ENCODE results near the gene TRMT10B. TPM values are rescaled to one million over a fixed set of nuclear protein-coding genes. Genes with fewer than 3 reads are reported as not detected.

Gene TRMT10B
- total and polyA plus RNA-seq, 2 of the 13 experiments (the other 11 are each of a cell fraction or from before 2014, with no cell fraction given): 3.1 to 3.9 TPM

DNA sequence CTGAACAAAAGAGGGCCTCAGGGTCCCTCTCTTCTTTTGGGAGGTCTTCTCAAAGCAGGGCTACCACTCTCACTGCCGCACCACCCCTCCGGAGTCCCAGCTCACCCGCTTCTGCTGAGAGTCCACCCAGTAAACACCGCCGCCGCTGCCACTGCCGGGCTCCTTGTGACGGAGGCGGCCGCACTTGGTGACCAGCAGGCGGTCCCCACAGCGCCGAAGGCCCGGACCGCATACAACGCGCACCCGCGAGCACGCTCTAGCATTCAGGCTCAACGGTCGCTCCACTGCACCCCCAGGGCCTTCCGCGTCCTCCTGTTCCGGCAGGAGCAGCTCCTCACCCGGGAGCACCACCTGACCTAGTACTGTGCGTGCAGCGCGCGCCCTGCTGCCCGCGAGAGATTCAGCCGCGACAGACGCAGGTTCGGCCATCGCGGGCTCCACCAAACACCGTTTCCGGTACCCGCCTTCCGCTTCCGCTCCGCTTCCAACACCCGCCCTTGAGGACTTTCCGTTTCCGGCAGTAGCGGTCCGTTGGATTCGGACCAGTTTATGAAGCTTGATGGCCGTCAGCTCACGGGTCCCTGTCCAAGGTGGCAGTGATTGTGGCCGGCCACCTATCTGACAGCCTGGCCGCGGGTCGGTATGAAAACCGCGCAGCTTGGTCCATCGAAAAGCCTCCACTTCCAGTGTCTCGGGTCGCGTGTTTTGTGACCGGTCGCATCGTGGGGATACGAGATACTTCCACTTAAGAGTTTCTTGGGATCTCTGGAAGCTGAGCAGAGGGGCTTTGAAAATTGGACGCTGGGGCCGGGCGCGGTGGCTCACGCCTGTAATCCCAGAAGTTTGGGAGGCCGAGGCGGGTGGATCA is 31.2 kb downstream of the TRMT10B start, which contains the start of gene EXOSC3 (continued):
- TF ChIP-seq, protein P1, sequence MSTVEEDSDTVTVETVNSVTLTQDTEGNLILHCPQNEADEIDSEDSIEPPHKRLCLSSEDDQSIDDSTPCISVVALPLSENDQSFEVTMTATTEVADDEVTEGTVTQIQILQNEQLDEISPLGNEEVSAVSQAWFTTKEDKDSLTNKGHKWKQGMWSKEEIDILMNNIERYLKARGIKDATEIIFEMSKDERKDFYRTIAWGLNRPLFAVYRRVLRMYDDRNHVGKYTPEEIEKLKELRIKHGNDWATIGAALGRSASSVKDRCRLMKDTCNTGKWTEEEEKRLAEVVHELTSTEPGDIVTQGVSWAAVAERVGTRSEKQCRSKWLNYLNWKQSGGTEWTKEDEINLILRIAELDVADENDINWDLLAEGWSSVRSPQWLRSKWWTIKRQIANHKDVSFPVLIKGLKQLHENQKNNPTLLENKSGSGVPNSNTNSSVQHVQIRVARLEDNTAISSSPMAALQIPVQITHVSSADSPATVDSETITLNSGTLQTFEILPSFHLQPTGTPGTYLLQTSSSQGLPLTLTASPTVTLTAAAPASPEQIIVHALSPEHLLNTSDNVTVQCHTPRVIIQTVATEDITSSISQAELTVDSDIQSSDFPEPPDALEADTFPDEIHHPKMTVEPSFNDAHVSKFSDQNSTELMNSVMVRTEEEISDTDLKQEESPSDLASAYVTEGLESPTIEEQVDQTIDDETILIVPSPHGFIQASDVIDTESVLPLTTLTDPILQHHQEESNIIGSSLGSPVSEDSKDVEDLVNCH (CRISPR knock-in tag; IDR thresholded peaks at IDR 0.05): no peak
- TF ChIP-seq MED8 (CRISPR knock-in tag; IDR thresholded peaks at IDR 0.05; ENCODE audit: insufficient replicate concordance) (no peak), NFE2L2 (IDR thresholded peaks at IDR 0.05; ENCODE audit: low read length) (no peak), AGO2 (optimal IDR thresholded peaks at IDR 0.05; ENCODE audit: low read depth, low read length) (peak; percentile 85), GZF1 (CRISPR knock-in tag; IDR thresholded peaks at IDR 0.05) (no peak), AKAP8 (CRISPR knock-in tag; IDR thresholded peaks at IDR 0.05) (no peak), TARDBP (CRISPR knock-in tag; IDR thresholded peaks at IDR 0.05) (peak; percentile 63; the same call in 1 of the 2 replicates), IKZF1 (IDR thresholded peaks at IDR 0.05) (no peak), FOXM1 (CRISPR knock-in tag; IDR thresholded peaks at IDR 0.05) (no peak; the same call in 1 of the 2 replicates), PLRG1 (conservative IDR thresholded peaks at IDR 0.05) (no peak), SMAD9 (CRISPR knock-in tag; IDR thresholded peaks at IDR 0.05) (no peak; the same call in 1 of the 2 replicates), TEAD2 (CRISPR knock-in tag; IDR thresholded peaks at IDR 0.05) (no peak), ZNF572 (CRISPR knock-in tag; IDR thresholded peaks at IDR 0.05) (0 out of 2 replicates have a peak, but pooled peaks have one; percentile 26)
- TF ChIP-seq, protein P2, sequence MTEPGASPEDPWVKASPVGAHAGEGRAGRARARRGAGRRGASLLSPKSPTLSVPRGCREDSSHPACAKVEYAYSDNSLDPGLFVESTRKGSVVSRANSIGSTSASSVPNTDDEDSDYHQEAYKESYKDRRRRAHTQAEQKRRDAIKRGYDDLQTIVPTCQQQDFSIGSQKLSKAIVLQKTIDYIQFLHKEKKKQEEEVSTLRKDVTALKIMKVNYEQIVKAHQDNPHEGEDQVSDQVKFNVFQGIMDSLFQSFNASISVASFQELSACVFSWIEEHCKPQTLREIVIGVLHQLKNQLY (CRISPR knock-in tag; IDR thresholded peaks at IDR 0.05): no peak
- TF ChIP-seq, protein P3, sequence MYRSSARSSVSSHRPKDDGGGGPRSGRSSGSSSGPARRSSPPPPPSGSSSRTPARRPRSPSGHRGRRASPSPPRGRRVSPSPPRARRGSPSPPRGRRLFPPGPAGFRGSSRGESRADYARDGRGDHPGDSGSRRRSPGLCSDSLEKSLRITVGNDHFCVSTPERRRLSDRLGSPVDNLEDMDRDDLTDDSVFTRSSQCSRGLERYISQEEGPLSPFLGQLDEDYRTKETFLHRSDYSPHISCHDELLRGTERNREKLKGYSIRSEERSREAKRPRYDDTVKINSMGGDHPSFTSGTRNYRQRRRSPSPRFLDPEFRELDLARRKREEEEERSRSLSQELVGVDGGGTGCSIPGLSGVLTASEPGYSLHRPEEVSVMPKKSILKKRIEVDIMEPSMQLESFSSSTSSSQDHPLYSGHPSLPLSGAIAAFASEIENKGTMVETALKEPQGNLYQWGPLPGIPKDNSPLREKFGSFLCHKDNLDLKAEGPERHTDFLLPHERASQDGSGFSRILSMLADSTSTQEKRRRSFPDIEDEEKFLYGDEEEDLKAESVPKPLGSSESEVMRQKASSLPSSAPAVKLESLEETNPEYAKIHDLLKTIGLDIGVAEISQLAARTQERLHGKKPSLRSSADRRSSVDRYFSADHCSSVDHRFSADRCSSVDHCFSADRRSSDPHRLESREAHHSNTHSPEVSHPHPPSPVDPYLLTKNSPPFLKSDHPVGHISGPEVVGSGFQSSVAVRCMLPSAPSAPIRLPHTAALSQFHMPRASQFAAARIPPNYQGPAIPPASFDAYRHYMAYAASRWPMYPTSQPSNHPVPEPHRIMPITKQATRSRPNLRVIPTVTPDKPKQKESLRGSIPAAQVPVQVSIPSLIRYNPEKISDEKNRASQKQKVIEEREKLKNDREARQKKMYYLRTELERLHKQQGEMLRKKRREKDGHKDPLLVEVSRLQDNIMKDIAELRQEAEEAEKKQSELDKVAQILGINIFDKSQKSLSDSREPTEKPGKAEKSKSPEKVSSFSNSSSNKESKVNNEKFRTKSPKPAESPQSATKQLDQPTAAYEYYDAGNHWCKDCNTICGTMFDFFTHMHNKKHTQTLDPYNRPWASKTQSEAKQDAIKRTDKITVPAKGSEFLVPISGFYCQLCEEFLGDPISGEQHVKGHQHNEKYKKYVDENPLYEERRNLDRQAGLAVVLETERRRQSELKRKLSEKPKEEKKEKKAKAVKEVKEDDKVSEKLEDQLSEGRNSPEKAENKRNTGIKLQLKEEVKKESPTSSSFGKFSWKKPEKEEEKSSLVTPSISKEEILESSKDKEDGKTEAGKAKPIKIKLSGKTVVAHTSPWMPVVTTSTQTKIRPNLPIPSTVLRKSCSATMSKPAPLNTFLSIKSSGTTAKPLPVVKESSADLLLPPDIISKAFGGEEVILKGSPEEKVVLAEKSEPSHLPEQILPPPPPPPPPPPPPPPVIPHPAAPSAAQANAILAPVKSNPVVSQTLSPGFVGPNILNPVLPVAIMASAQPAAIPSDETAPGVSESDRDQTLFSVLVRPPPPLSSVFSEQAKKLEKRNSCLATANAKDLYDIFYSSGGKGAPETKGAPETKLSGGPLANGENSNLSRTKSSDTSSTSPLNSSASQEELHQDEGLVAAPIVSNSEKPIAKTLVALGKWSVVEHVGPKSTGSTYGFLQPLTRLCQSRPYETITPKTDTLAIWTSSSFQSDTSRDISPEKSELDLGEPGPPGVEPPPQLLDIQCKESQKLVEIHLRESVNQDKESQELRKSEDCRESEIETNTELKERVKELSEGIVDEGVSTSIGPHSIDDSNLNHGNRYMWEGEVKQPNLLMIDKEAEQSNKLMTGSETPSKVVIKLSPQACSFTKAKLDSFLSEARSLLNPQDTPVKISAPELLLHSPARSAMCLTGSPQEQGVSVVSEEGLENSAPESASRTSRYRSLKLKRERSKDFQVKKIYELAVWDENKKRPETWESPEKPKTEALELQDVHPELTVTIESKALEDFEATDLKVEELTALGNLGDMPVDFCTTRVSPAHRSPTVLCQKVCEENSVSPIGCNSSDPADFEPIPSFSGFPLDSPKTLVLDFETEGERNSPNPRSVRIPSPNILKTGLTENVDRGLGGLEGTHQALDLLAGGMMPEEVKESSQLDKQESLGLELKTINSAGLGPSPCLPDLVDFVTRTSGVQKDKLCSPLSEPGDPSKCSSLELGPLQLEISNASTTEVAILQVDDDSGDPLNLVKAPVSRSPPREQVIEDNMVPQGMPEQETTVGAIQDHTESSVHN (CRISPR knock-in tag; IDR thresholded peaks at IDR 0.05): peak; percentile 91; the same call in 1 of the 2 replicates
- TF ChIP-seq, protein P4, sequence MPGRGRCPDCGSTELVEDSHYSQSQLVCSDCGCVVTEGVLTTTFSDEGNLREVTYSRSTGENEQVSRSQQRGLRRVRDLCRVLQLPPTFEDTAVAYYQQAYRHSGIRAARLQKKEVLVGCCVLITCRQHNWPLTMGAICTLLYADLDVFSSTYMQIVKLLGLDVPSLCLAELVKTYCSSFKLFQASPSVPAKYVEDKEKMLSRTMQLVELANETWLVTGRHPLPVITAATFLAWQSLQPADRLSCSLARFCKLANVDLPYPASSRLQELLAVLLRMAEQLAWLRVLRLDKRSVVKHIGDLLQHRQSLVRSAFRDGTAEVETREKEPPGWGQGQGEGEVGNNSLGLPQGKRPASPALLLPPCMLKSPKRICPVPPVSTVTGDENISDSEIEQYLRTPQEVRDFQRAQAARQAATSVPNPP (CRISPR knock-in tag; IDR thresholded peaks at IDR 0.05): no peak
- TF ChIP-seq, protein P5, sequence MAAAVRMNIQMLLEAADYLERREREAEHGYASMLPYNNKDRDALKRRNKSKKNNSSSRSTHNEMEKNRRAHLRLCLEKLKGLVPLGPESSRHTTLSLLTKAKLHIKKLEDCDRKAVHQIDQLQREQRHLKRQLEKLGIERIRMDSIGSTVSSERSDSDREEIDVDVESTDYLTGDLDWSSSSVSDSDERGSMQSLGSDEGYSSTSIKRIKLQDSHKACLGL (CRISPR knock-in tag; IDR thresholded peaks at IDR 0.05): peak; percentile 68
